IMR-90 (cell line): ENCODE data around the gene RTN3. TPM values are rescaled to one million over a fixed set of nuclear protein-coding genes. Genes with fewer than 3 reads are reported as not detected.

ENCODE experiments used
- ATAC-seq: fragments of 200-7000 bp; cut with Tn5 transposase; 2 replicates; pipeline ENCODE4 v1.9.1; 2020; ENCODE audit warnings: low read depth, mild to moderate bottlenecking, moderate library complexity
- BruUV-seq: library from RNA; stranded (reverse); fragments of 400-500 nt; replicated peaks from 2 replicates; lab custom pipeline; 2021; lab: Mats Ljungman, UMichigan
- CTCF ChIA-PET: fragments of 300-600 bp; formaldehyde crosslinking; extraction: SDS; loops from one replicate; lab custom pipeline; 2021; ENCODE audit warnings: antibody characterized with exemption; lab: Yijun Ruan, JAX
- POLR2A ChIA-PET: fragments of 300-600 bp; sonication (Branson Sonifier 250); formaldehyde crosslinking; loops from one replicate; lab custom pipeline; 2022; ENCODE audit warnings: antibody characterized with exemption; ENCODE audit not compliant: unreplicated experiment; lab: Charles Lee
- DNase-seq: peaks from one replicate; pipeline ENCODE4 v3.0.0; 2013
- H2AFZ ChIP-seq: replicated peaks from 2 replicates; pipeline ENCODE3; 2013; ENCODE audit warnings: low read length, mild to moderate bottlenecking; ENCODE audit not compliant: poor library complexity
- H2AK5ac ChIP-seq: 2 replicates; pipeline ENCODE4 v1.6.1; 2013; ENCODE audit warnings: low read depth, low read length, inconsistent platforms
- H2AK9ac ChIP-seq: replicated peaks from 2 replicates; pipeline ENCODE3; 2013; ENCODE audit warnings: mild to moderate bottlenecking, low read depth, low read length, moderate library complexity; ENCODE audit not compliant: poor library complexity
- H2BK120ac ChIP-seq: 2 replicates; pipeline ENCODE4 v1.6.1; 2013; ENCODE audit warnings: low read depth, low read length, inconsistent platforms
- H2BK15ac ChIP-seq: 3 replicates; pipeline ENCODE4 v1.6.1; 2013; ENCODE audit warnings: low read depth, low read length, inconsistent platforms
- H2BK20ac ChIP-seq: 2 replicates; pipeline ENCODE4 v1.6.1; 2013; ENCODE audit warnings: low read depth, mild to moderate bottlenecking, inconsistent platforms, low read length, moderate library complexity
- H2BK5ac ChIP-seq: 2 replicates; pipeline ENCODE4 v1.6.1; 2013; ENCODE audit warnings: mild to moderate bottlenecking, low read depth, low read length, inconsistent platforms; ENCODE audit not compliant: poor library complexity, severe bottlenecking
- H3K14ac ChIP-seq: replicated peaks from 2 replicates; pipeline ENCODE4 v1.6.1; 2013; ENCODE audit warnings: low read depth, low read length, inconsistent platforms
- H3K18ac ChIP-seq: 2 replicates; pipeline ENCODE4 v1.6.1; 2013; ENCODE audit warnings: low read depth, low read length, control low read depth
- H3K23ac ChIP-seq: 2 replicates; pipeline ENCODE4 v1.6.1; 2013; ENCODE audit warnings: low read depth, low read length, inconsistent platforms
- H3K27ac ChIP-seq: 2 replicates; pipeline ENCODE4 v1.5.1; 2013; ENCODE audit warnings: mild to moderate bottlenecking, control low read depth, low read length; ENCODE audit not compliant: insufficient read depth
- H3K27me3 ChIP-seq: 2 replicates; pipeline ENCODE4 v1.6.1; 2013; ENCODE audit warnings: low read length; ENCODE audit not compliant: control insufficient read depth, insufficient read depth
- H3K36me3 ChIP-seq: 2 replicates; pipeline ENCODE4 v1.6.1; 2013; ENCODE audit warnings: low read length, mixed read lengths; ENCODE audit not compliant: control insufficient read depth, insufficient read depth
- H3K4ac ChIP-seq: 2 replicates; pipeline ENCODE4 v1.6.1; 2013; ENCODE audit warnings: low read depth, low read length, inconsistent platforms
- H3K4me1 ChIP-seq: 2 replicates; pipeline ENCODE4 v1.6.1; 2013; ENCODE audit warnings: low read length, mixed read lengths; ENCODE audit not compliant: control insufficient read depth, insufficient read depth
- H3K4me2 ChIP-seq: 2 replicates; pipeline ENCODE4 v1.6.1; 2013; ENCODE audit warnings: low read depth, mild to moderate bottlenecking, control low read depth, low read length, moderate library complexity
- H3K4me3 ChIP-seq: 2 replicates; pipeline ENCODE4 v1.5.1; 2013; ENCODE audit warnings: low read depth, mild to moderate bottlenecking, control low read depth, low read length, moderate library complexity; ENCODE audit not compliant: insufficient read depth
- H3K56ac ChIP-seq: 2 replicates; pipeline ENCODE4 v1.6.1; 2013; ENCODE audit warnings: low read length, inconsistent platforms; ENCODE audit not compliant: insufficient read depth; ENCODE audit errors: extremely low read depth
- H3K79me1 ChIP-seq, 2 experiments: 2 replicates each; pipeline ENCODE4 v1.6.1; 2013; ENCODE audit warnings: low read length in 2 of 2, inconsistent platforms in 1 of 2, low read depth in 1 of 2
- H3K9ac ChIP-seq: 2 replicates; pipeline ENCODE4 v1.6.1; 2013; ENCODE audit warnings: low read depth, low read length, control low read depth
- H3K9me1 ChIP-seq: 2 replicates; pipeline ENCODE4 v1.6.1; 2013; ENCODE audit warnings: low read length, inconsistent platforms; ENCODE audit not compliant: insufficient read depth
- H3K9me3 ChIP-seq: 2 replicates; pipeline ENCODE4 v1.6.1; 2013; ENCODE audit warnings: low read length; ENCODE audit not compliant: control insufficient read depth, insufficient read depth
- H4K20me1 ChIP-seq: 2 replicates; pipeline ENCODE4 v1.6.1; 2013; ENCODE audit warnings: low read length, inconsistent platforms; ENCODE audit not compliant: insufficient read depth
- H4K5ac ChIP-seq: 2 replicates; pipeline ENCODE4 v1.6.1; 2013; ENCODE audit warnings: mild to moderate bottlenecking, low read depth, low read length, control low read depth
- H4K8ac ChIP-seq, 2 experiments: 2 replicates each; pipeline ENCODE4 v1.6.1; 2013; ENCODE audit warnings: low read depth in 2 of 2, low read length in 2 of 2, control low read depth in 1 of 2, inconsistent platforms in 1 of 2
- H4K91ac ChIP-seq: 2 replicates; pipeline ENCODE4 v1.6.1; 2013; ENCODE audit warnings: low read depth, low read length, inconsistent platforms; ENCODE audit not compliant: insufficient read depth
- MAFK ChIP-seq: IDR thresholded peaks from 2 replicates; pipeline ENCODE4 v1.6.1; 2012; ENCODE audit warnings: low read depth, low read length, improper control_type of control experiment
- WGBS, 2 experiments: methylation state at CpG; one replicate each; pipeline versions ENCODE4 v1.1.5 to v1.1.7; 2013; ENCODE audit warnings: missing lambda C conversion rate in 2 of 2; ENCODE audit not compliant: insufficient read length in 1 of 2; ENCODE audit errors: extremely low coverage in 2 of 2; 5-methylcytosine and 5-hydroxymethylcytosine counted together
- dilution Hi-C: fragments of 300-500 bp; cut with HindIII; formaldehyde crosslinking; loops from one replicate; pipeline ENCODE4 v1.14.3; 2018; ENCODE audit warnings: low sequenced_read_pairs; ENCODE audit not compliant: unreplicated experiment
- in situ Hi-C: fragments of 300-500 bp; cut with MboI; formaldehyde crosslinking; loops from 3 replicates; pipeline ENCODE4 v1.14.3; 2019; ENCODE audit warnings: low sequenced_read_pairs, inconsistent platforms, mixed read lengths
- intact Hi-C: fragments of 100-400 bp; cut with micrococcal nuclease; formaldehyde crosslinking; loops from 2 replicates; pipeline ENCODE4 v1.10.0; 2022
- polyA plus RNA-seq, 3 experiments: library from polyadenylated mRNA; depleted of rRNA; stranded (reverse); fragments of >200 nt; gene quantifications; 2 replicates each; pipeline ENCODE4 v1.2.3, GENCODE V29; 2012; ENCODE audit warnings: low replicate concordance in 1 of 3
- total RNA-seq: library from RNA; depleted of rRNA; stranded (reverse); fragments of >200 nt; gene quantifications from 2 replicates; pipeline ENCODE4 v1.2.3, GENCODE V29; 2012
- TF ChIP-seq, protein P1 (sequence below): conservative IDR thresholded peaks from 2 replicates; pipeline ENCODE4 v1.5.1; 2012; ENCODE audit warnings: mild to moderate bottlenecking, low read depth, low read length, improper control_type of control experiment

RTN3 gene
- total and polyA plus RNA-seq, 2 of the 4 experiments (the other 2 are of a cell fraction): 31.2 to 64.6 TPM

DNA sequence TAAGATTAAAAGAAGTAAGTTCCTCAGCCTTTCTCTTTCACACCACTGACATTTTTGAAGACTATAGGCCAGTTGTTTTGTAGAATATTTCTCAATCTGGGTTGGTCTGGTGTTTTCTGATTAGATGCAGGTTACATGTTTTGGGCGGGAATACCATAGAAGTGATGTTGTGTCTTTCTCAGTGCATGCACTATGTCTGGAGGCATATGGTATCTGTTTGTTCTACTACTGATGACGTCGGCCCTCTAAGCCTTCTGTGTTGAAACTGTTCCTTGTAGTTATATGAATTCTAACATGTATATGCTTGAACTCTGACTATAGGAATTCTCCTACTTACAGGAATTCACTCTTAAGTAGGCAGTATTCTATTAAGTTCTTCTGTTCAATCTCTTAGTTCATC lies 65.7 kb downstream of the RTN3 start:
- Histone ChIP-seq H3K27me3 (no peaks in the 10 kb centered on the region), H2AK5ac (no peak overlapping the region), H3K36me3 (peaks cover 14% of the 10 kb centered on the region), H3K4me1 (no peaks in the 10 kb centered on the region), H3K79me1 (peaks cover 20 to 43% of the 10 kb centered on the region in 2 experiments), H2BK120ac (no peak overlapping the region), H4K20me1 (peaks cover 4% of the 10 kb centered on the region; the same call in 1 of the 2 replicates), H3K56ac (no peak overlapping the region), H4K5ac (no peak overlapping the region), H3K27ac (no peak overlapping the region), H3K18ac (no peak overlapping the region), H4K91ac (no peak overlapping the region), H3K23ac (peak overlapping the region; percentile 38; the same call in 1 of the 2 replicates), H2AK9ac (no peak overlapping the region), H3K4me2 (no peak overlapping the region), H2BK15ac (no peak overlapping the region), H2BK5ac (no peak overlapping the region), H3K14ac (no peak overlapping the region), H2AFZ (no peak overlapping the region), H3K9me3 (no peaks in the 10 kb centered on the region), H2BK20ac (no peak overlapping the region), H3K4ac (no peak overlapping the region), H3K4me3 (no peak overlapping the region), H3K9me1 (no peaks in the 10 kb centered on the region), H3K9ac (no peak overlapping the region), H4K8ac (no peak overlapping the region)
- DNase-seq (peak; percentile 69), ATAC-seq (peak; percentile 80)
- intact Hi-C loops: no loop called here
- POLR2A ChIA-PET: no interaction called here
- CTCF ChIA-PET: interaction anchor here (1.8 kb wide), 1 partner anchor 9 kb away, joined by 6 read pairs; no protein-coding TSS in a partner anchor
- in situ Hi-C loops: no loop called here
- WGBS, 2 experiments: no CpG with 5 or more reads among the region's 3 CpGs
- dilution Hi-C loops: no loop called here
- BruUV-seq: no TSS peak
- no peak for TF ChIP-seq MAFK
- TF ChIP-seq, protein P1, sequence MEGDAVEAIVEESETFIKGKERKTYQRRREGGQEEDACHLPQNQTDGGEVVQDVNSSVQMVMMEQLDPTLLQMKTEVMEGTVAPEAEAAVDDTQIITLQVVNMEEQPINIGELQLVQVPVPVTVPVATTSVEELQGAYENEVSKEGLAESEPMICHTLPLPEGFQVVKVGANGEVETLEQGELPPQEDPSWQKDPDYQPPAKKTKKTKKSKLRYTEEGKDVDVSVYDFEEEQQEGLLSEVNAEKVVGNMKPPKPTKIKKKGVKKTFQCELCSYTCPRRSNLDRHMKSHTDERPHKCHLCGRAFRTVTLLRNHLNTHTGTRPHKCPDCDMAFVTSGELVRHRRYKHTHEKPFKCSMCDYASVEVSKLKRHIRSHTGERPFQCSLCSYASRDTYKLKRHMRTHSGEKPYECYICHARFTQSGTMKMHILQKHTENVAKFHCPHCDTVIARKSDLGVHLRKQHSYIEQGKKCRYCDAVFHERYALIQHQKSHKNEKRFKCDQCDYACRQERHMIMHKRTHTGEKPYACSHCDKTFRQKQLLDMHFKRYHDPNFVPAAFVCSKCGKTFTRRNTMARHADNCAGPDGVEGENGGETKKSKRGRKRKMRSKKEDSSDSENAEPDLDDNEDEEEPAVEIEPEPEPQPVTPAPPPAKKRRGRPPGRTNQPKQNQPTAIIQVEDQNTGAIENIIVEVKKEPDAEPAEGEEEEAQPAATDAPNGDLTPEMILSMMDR: no peak
